CMK (cell line): ENCODE measurements around the gene ENKD1.

Experiments used
- DNase-seq: peaks from one replicate; pipeline ENCODE4 v3.0.0-alpha.2; 2010; ENCODE audit warnings: low read depth

Gene ENKD1

GRCh38 chr16:67663151-67663876, 3.2 kb downstream of the ENKD1 start:
- DNase-seq = no peak

GRCh38 chr16:67662653-67663010, 3.9 kb downstream of the ENKD1 start:
- DNase-seq = no peak

GRCh38 chr16:67661886-67662652, 4.5 kb downstream of the ENKD1 start:
- no peak for DNase-seq

DNA sequence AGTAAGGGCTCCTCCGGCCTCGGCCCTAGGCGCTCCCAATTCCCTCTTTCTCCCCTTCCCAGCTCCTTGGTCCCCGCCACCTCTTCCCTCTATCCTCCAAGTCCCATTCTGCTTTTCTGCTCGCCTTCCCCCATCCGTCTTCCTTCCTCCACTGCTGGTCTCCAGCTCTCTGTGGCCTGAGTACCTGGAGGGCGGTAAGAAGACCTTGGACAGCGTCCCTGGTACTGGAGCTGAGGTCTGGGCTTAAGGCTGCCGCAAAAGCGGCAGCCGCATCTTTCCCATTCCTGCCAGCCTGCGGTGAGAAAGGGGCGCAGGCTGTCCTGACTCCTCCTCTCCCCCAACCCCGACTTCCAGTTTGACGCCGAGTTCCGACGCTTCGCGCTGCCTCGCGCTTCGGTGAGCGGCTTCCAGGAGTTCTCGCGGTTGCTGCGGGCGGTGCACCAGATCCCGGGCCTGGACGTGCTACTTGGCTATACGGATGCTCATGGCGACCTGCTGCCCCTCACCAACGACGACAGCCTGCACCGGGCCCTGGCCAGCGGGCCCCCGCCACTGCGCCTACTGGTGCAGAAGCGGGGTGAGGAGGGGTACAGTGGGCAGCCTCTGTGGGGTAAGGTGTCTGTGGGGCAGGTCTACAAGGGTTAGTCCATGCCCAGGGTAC, 5.3 kb downstream of the ENKD1 start:
- DNase-seq = no peak

DNA sequence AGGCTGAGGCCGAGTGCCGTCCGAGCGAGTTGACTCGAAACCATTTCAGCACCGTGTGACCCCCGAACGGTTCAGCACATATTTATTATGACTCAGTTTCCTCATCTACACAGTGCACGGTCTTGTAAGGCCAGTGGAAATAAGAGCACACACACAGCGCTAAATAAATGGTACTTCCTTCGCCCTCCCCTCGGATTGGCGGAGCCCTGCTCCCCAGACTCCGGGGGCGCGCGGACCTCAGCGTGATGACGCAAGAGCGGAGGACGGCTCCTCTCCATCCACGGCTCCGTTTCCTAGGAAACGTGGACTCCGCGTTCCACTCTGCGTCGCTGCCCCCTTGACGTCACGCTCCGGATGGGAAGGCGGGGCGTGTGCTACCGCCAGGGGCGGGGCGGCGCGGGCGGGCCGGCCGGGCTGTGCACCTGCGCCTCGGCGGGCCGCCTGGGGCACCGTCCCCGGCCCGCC, 6.0 kb downstream of the ENKD1 start, which contains the start of gene PARD6A:
Gene PARD6A (plus strand): TSS at position 397 of the 465 bp plus-strand sequence. CDS start 79 bp downstream, outside the sequence.
- DNase-seq = peak; percentile 92

DNA sequence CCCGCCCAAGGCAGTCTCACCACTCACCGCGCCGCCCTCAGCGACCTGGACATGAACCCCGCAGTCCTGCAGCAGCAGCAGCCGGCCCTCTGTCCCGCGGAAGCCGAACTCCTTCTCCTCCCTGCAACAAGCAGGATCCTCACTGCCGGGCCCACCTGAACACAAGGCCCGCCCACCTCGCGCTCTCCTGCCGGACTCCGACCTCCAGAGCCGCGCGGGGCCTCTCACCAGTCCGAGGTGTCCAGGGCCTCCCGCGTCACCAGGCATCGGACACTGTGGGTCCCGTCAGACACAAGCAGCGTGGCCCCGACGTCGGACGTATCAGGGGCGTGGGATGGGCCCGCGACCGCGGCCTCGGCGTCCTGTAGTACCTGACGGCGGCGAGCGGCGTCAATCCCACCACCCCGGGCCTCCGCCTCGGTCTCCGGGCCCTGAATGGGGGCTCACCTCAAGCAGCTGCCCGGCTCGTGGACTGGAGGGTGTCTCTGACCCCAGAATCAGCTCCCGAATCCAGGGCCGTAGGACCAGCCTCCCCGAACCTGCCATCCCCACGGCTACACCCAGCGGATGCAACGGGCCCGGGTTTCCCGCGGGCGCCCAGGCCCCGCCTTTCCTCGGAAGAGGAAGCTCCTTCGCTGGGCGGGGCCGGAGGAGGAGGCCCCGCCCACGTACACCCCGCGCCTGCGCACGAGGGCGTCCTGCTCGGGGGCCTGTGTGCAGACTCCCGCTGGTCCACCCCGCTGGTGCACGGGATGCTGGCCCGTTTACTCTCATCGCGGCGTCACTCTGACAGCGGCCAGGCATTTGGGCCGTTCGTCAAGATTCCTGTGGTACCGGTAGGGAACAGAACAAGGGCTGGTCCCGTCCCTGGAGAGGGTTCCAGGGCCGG, 6.6 kb downstream of the ENKD1 start, which contains the start of gene ACD:
Gene ACD (minus strand): TSS at position 586 of the 889 bp plus-strand sequence. CDS start 40 bp downstream, at position 546.
- peak; percentile 76 for DNase-seq

DNA sequence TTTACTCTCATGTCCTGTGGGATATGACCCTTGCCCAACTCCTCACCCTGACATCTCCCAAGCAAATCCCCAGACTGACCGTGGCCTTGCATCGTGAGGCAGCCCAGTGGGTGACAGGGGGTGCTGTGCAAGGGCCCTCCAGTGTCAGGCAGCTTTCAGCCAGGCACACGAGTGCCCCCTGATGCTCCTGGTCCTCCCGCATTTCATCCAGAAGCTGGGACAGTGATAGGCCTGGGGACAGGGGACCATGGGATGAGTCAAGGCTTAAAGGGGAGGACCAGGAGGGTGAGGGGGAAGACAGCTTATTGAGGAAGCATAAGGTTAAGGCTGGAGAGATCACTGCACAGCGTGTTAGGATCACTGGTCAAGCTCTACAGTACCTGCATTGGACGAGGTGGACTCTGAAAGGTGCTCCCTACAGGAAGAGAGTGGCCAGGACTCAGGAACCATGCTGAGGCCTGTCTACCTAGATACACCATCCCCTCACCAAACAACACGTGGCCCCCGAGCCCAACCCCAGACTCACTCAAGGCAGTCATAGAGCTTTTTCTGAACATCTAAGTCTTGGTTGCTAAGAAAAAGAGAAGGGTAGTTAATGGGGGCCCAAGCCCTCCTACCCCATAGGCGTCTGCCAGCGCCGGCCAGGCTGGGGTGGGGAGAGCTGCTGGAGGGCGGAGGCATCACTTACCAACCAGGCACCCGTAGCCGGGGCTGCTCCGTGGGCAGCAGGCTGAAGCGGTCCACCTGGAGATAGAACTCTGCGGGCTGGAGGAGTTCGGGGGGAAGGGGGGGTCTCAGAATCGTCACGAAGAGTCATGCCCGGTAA, 7.5 kb downstream of the ENKD1 start:
- no peak for DNase-seq

- DNase-seq = no peak
Measured at GRCh38 chr16:67657751-67658518, 8.6 kb downstream of the ENKD1 start.

DNA sequence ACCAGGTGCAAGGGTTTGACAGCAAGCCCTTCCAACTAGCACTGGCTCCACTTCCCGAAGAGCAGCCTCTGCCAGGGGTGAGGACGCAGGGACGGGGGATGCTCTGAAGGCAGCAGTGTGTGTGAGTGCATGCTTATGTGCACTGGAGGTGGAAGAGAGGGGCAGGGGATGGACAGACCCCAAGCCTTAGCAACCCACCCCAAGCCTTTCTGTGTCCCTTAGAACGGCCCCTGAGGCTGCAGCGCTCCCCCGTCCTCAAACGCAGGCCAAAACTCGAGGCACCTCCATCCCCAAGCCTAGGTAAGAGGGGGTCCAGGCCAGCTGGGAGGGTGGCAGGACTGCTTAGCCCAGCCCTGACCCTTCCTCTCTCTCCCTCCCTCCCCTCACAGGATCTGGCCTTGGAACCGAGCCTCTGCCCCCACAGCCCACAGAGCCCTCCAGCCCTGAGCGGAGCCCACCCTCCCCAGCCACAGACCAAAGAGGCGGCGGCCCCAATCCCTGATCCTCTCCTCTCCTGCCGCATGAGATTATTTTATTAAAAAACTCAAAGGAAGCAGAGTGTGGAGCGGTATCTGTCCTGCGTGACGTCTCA, 9.4 kb downstream of the ENKD1 start:
- no peak for DNase-seq

- no peak for DNase-seq
Measured at GRCh38 chr16:67656344-67657016, 10.1 kb downstream of the ENKD1 start.

DNA sequence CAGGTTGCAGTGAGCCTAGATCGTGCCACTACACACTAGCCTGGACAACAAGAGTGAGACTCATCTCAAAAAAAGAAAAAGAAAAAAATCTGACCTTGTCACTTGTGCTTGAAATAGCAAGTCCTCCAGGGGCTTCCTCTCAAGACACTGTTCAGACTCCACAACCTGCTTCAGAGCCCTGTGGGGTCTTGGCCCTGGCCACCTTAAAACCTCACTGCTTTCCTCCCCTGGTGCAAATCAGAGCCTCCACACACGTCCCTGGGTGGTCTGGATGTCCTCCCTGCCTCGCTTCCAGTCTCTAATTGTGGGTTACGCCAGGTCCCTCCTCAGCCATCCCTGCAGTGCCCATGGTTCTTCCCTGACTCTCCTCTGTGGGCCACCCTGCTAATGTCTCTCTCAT, 11.2 kb downstream of the ENKD1 start:
- DNase-seq = no peak

- no peak for DNase-seq
Measured at GRCh38 chr16:67654403-67654911, 12.1 kb downstream of the ENKD1 start.

- no peak for DNase-seq
Measured at GRCh38 chr16:67653789-67654402, 12.7 kb downstream of the ENKD1 start.

DNA sequence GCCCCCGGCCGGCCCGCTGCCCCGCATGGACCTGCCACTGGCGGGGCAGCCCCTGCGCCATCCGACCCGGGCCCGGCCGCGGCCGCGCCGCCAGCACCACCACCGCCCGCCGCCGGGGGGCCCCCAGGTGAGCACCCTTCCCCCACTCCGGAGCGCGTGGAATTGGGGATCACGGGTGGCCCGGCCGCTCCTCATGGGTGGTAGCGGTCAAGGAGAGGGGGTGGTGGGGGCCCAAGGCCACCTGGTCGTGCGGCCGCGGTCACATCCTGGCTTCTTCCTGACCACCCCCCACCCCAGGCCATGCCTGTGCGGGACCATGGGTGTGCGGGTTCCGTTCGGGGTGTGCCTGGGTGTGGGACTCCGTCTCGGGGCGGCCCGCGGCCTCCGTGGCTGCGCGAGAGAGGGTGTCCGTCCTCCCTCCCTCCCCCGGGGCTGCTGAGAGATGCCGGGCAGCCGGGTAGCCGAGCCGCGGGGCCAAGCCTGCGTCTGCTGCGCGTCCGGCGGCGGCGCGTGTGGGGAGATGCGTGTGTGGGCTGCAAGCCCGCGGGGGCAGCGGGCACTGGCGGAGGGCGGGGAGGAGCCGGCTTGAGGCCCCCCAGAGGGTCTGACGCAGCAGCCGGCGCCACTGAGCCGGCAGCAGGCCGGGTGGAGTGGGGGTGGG, 13.3 kb downstream of the ENKD1 start:
- no peak for DNase-seq

- no peak for DNase-seq
Measured at GRCh38 chr16:67652578-67653127, 13.9 kb downstream of the ENKD1 start.

DNA sequence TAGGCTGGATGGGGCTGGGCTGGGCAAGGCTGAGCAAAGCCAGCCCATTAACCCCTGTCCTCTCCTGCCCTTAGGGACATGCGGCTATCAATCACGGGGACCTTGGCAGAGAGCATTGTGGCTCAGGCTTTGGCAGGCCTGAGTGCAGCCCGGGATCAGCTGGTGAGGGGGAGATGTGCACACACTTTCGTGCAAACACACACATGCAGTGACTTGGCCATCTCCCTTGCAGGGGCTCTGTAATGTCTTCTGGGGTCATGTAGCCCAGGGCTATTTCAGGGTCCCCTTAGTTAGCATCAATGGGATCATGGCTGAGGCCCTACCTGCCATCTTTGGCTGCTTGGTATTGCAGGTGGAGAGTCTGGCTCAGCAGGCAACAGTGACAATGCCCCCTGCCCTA, 14.7 kb downstream of the ENKD1 start:
- DNase-seq = no peak

- DNase-seq = no peak
Measured at GRCh38 chr16:67651039-67651438, 15.5 kb downstream of the ENKD1 start.
